Uterus (tissue), 2 donors: Measurements from ENCODE around the gene DGKH.

Experiments used
- CTCF ChIP-seq, 4 experiments: fragments of 200-600 bp in 2 of 4; fragments of 450-650 bp in 2 of 4; sonication (generic) in 2 of 4; IDR thresholded peaks; one replicate each; pipeline ENCODE4 v1.5.1; 2016 to 2019; ENCODE audit warnings: antibody characterized with exemption in 4 of 4, mild to moderate bottlenecking in 2 of 4, moderate library complexity in 1 of 4
- POLR2A ChIP-seq, 2 donors: fragments of 450-650 bp; IDR thresholded peaks; one replicate each; pipeline ENCODE4 v1.6.1; 2016; ENCODE audit warnings: antibody characterized with exemption in 2 of 2, mild to moderate bottlenecking in 1 of 2, moderate library complexity in 1 of 2

GRCh38 chr13:42125046-42125445, 76.6 kb downstream of the DGKH start:
- no peak for TF ChIP-seq CTCF (IDR thresholded peaks at IDR 0.05)
- no peak for TF ChIP-seq POLR2A (IDR thresholded peaks at IDR 0.05)
